Fibroblast of mammary gland (primary cell): ENCODE data around the gene PAK2.
"Not testable (repeated sequence)": the region's sequence is repeated elsewhere in the genome, so short reads cannot be mapped to it uniquely, and the experiment has no call there.

Experiments
- DNase-seq: peaks from one replicate; pipeline ENCODE4 v3.0.0-alpha.2; 2010; ENCODE audit warnings: low read depth
- H3K4me3 ChIP-seq: 2 replicates; pipeline ENCODE4 v1.5.1; 2011; ENCODE audit warnings: low read depth, mild to moderate bottlenecking, low read length, moderate library complexity; ENCODE audit not compliant: control insufficient read depth
- CTCF ChIP-seq: conservative IDR thresholded peaks from 2 replicates; pipeline ENCODE4 v1.5.1; 2011; ENCODE audit warnings: low read depth, low read length, inconsistent platforms; ENCODE audit not compliant: control insufficient read depth, insufficient read depth

PAK2 gene

GRCh38 chr3:196813903-196814302 lies 74.2 kb downstream of the PAK2 start:
- TF ChIP-seq CTCF = no peak
- H3K4me3 ChIP-seq = no peak overlapping the region
- DNase-seq = peak; percentile 16

- no peak for DNase-seq
- TF ChIP-seq CTCF = no peak
- H3K4me3 ChIP-seq = no peak overlapping the region
Observed at GRCh38 chr3:196821806-196822355, 82.2 kb downstream of the PAK2 start.

GRCh38 chr3:196829651-196830050 lies 90.0 kb downstream of the PAK2 start:
- DNase-seq, H3K4me3 ChIP-seq: not testable (repeated sequence)

- DNase-seq = no peak
- no peak for TF ChIP-seq CTCF
- no peak overlapping the region for H3K4me3 ChIP-seq
Observed at GRCh38 chr3:196835086-196835485, 95.4 kb downstream of the PAK2 start.

- not testable (repeated sequence) for DNase-seq, H3K4me3 ChIP-seq
Observed at GRCh38 chr3:196836626-196837025, 97.0 kb downstream of the PAK2 start.

- no peak overlapping the region for H3K4me3 ChIP-seq
- peak; percentile 75 for DNase-seq
- peak; percentile 89 for TF ChIP-seq CTCF
Observed at GRCh38 chr3:196837819-196838420, 98.3 kb downstream of the PAK2 start.

GRCh38 chr3:196839351-196839750 lies 99.7 kb downstream of the PAK2 start:
- H3K4me3 ChIP-seq, DNase-seq: not testable (repeated sequence)

- no peak for TF ChIP-seq CTCF
- no peak overlapping the region for H3K4me3 ChIP-seq
- DNase-seq = no peak
Observed at GRCh38 chr3:196842567-196843434, 103.1 kb downstream of the PAK2 start.
